Astrocyte (in vitro differentiated cells and primary cell): Measurements from ENCODE around the gene ZBTB12.

Experiments used
- CTCF ChIP-seq: IDR thresholded peaks from 2 replicates; pipeline ENCODE4 v1.5.1; 2011; ENCODE audit warnings: low read depth, mild to moderate bottlenecking, inconsistent platforms, low read length, moderate library complexity; ENCODE audit not compliant: insufficient read depth
- EZH2 ChIP-seq: IDR thresholded peaks from 2 replicates; pipeline ENCODE4 v1.6.1; 2012; ENCODE audit warnings: mild to moderate bottlenecking, low read length, inconsistent platforms; ENCODE audit not compliant: insufficient read depth

DNA sequence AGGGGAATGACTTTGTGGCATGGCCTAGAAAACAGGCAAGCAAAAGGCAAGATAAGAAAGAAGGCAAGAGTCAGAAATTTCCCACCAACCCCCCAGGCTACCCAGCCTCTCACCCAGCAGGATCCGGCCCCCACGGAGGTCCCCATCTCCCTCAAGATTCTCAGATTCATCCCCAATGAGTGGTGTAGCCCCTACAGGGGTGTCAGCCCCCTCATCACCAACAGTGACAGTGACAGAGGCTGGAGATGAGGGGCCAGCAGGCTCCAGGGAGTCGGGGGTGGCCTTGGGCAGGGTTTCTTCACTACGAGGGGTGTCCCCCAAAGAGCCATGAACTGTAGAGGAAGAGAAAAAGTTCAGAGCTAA, 5.4 kb downstream of the ZBTB12 start:
- TF ChIP-seq CTCF (no peak), EZH2 (no peak)
